K562 (cell line): ENCODE results near the gene MCTS1. TPM values are rescaled to one million over a fixed set of nuclear protein-coding genes. Genes with fewer than 3 reads are reported as not detected.
A peak's percentile ranks its signal among the peaks of the same experiment; 100 is the strongest.

Source experiments
- CREM ChIP-seq: IDR thresholded peaks from 2 replicates; pipeline ENCODE4 v1.6.1; 2014; ENCODE audit warnings: antibody characterized with exemption, low read depth
- EHMT2 ChIP-seq: fragments of 450-650 bp; IDR thresholded peaks from 2 replicates; pipeline ENCODE4 v1.6.1; 2018; ENCODE audit warnings: antibody characterized with exemption
- EWSR1 ChIP-seq: fragments of 450-650 bp; IDR thresholded peaks from 2 replicates; pipeline ENCODE4 v1.6.1; 2018; ENCODE audit warnings: borderline replicate concordance, mild to moderate bottlenecking, low read depth, moderate library complexity; ENCODE audit not compliant: partially characterized antibody
- FOXM1 ChIP-seq, 2 experiments: fragments of 450-650 bp in 1 of 2; sonication (generic) in 1 of 2; formaldehyde crosslinking in 1 of 2; IDR thresholded peaks; 2 replicates each; pipeline versions ENCODE4 v1.6.1 to v1.9.0; 2017 to 2022; ENCODE audit warnings: low read depth in 2 of 2, mild to moderate bottlenecking in 2 of 2, missing genetic modification reagents in 1 of 2, moderate library complexity in 1 of 2
- ID3 ChIP-seq, 2 experiments: fragments of 250-450 bp in 1 of 2; fragments of 450-650 bp in 1 of 2; sonication (Bioruptor Pico) in 1 of 2; IDR thresholded peaks; 2 replicates each; pipeline versions ENCODE4 v1.6.1 to v1.8.0; 2016 to 2021; ENCODE audit warnings: mild to moderate bottlenecking in 2 of 2, moderate library complexity in 2 of 2, missing compliant biosample characterization in 1 of 2, missing genetic modification characterization in 1 of 2
- PML ChIP-seq: IDR thresholded peaks from 2 replicates; pipeline ENCODE4 v1.6.1; 2012; ENCODE audit warnings: low read length, inconsistent platforms
- POLR2H ChIP-seq: IDR thresholded peaks from 2 replicates; pipeline ENCODE4 v1.6.1; 2016; ENCODE audit warnings: missing genetic modification characterization, low read depth, mild to moderate bottlenecking, control low read depth, missing compliant biosample characterization, moderate library complexity
- RBM17 ChIP-seq: fragments of 200-400 bp; formaldehyde crosslinking; IDR thresholded peaks from 2 replicates; pipeline ENCODE4 v1.6.1; 2017; ENCODE audit warnings: low read depth, mild to moderate bottlenecking, low read length, borderline replicate concordance
- TBP ChIP-seq: optimal IDR thresholded peaks from 2 replicates; pipeline ENCODE3; 2011; ENCODE audit warnings: low read depth, low read length, improper control_type of control experiment
- YBX1 ChIP-seq: fragments of 450-650 bp; IDR thresholded peaks from 2 replicates; pipeline ENCODE4 v1.7.1; 2016; ENCODE audit warnings: mild to moderate bottlenecking
- ZKSCAN1 ChIP-seq: fragments of 150-350 bp; IDR thresholded peaks from 2 replicates; pipeline ENCODE4 v1.6.1; 2016; ENCODE audit warnings: low read depth, low read length
- polyA plus RNA-seq, 8 experiments: library from polyadenylated mRNA; depleted of rRNA in 4 of 8; stranded (reverse) in 5 of 8; unstranded in 3 of 8; fragments of >200 nt; fragmentation: Nextera tagmentation in 2 of 8; fragmentation: Illumina TruSeq in 1 of 8; extraction: Ambion mirVana in 2 of 8; extraction: Trizol in 1 of 8; gene quantifications; 2 replicates each; pipeline versions ENCODE4 v1.2.1 to v1.2.3, GENCODE V29; 2011 to 2014; ENCODE audit warnings: inconsistent platforms in 1 of 8, missing spikeins in 1 of 8
- total RNA-seq, 7 experiments: library from RNA; depleted of rRNA in 6 of 7; stranded (reverse); fragments of >200 nt in 6 of 7; fragmentation: Illumina TruSeq in 2 of 7; extraction: Trizol in 2 of 7; gene quantifications; 2 replicates each; pipeline versions ENCODE4 v1.2.1 to v1.2.3, GENCODE V29; 2011 to 2021; ENCODE audit warnings: low replicate concordance in 1 of 7
- TF ChIP-seq, protein P1 (sequence below), 2 experiments: fragments of 450-650 bp; IDR thresholded peaks; 2 replicates each; pipeline ENCODE4 v1.6.1; 2016; ENCODE audit warnings: mild to moderate bottlenecking in 2 of 2, borderline replicate concordance in 1 of 2, low read depth in 1 of 2, moderate library complexity in 1 of 2
- TF ChIP-seq, protein P2 (sequence below): fragments of 450-650 bp; formaldehyde crosslinking; IDR thresholded peaks from 2 replicates; pipeline ENCODE4 v1.4.0; 2022; ENCODE audit warnings: mild to moderate bottlenecking, moderate library complexity

Gene MCTS1
- total and polyA plus RNA-seq, 9 of the 15 experiments (the other 6 are each of a cell fraction or from before 2014, with no cell fraction given), result 65.3 to 300 (median 152) TPM

DNA sequence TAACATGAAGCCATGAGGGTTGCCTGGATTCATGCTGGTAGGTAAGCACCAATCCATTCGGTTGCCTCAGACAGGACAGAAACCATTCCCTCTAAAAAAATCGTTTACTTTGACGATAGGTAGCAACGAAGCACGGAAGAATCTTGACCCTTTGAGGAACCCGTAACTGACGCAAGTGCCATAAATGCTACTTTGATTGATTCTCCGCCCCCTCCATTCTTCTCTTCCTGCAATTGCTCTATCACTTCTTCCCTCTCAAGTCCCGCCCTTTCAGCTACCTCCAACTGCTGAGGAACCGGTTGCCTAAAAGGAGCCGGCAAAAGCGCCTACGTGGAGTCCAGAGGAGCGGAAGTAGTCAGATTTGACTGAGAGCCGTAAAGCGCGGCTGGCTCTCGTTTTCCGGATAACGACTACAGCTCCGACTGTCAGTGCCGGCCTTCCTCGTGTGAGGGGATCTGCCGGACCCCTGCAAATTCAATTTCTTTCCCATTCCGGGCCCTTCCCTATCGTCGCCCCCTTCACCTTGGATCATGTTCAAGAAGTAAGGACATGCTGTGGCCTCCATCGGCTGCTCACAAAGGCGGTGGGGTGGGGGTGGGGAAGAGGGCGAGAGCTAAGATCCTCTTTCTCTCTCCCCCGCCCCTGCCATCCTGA lies at the start of gene MCTS1 (continued):
- TF ChIP-seq, protein P1, sequence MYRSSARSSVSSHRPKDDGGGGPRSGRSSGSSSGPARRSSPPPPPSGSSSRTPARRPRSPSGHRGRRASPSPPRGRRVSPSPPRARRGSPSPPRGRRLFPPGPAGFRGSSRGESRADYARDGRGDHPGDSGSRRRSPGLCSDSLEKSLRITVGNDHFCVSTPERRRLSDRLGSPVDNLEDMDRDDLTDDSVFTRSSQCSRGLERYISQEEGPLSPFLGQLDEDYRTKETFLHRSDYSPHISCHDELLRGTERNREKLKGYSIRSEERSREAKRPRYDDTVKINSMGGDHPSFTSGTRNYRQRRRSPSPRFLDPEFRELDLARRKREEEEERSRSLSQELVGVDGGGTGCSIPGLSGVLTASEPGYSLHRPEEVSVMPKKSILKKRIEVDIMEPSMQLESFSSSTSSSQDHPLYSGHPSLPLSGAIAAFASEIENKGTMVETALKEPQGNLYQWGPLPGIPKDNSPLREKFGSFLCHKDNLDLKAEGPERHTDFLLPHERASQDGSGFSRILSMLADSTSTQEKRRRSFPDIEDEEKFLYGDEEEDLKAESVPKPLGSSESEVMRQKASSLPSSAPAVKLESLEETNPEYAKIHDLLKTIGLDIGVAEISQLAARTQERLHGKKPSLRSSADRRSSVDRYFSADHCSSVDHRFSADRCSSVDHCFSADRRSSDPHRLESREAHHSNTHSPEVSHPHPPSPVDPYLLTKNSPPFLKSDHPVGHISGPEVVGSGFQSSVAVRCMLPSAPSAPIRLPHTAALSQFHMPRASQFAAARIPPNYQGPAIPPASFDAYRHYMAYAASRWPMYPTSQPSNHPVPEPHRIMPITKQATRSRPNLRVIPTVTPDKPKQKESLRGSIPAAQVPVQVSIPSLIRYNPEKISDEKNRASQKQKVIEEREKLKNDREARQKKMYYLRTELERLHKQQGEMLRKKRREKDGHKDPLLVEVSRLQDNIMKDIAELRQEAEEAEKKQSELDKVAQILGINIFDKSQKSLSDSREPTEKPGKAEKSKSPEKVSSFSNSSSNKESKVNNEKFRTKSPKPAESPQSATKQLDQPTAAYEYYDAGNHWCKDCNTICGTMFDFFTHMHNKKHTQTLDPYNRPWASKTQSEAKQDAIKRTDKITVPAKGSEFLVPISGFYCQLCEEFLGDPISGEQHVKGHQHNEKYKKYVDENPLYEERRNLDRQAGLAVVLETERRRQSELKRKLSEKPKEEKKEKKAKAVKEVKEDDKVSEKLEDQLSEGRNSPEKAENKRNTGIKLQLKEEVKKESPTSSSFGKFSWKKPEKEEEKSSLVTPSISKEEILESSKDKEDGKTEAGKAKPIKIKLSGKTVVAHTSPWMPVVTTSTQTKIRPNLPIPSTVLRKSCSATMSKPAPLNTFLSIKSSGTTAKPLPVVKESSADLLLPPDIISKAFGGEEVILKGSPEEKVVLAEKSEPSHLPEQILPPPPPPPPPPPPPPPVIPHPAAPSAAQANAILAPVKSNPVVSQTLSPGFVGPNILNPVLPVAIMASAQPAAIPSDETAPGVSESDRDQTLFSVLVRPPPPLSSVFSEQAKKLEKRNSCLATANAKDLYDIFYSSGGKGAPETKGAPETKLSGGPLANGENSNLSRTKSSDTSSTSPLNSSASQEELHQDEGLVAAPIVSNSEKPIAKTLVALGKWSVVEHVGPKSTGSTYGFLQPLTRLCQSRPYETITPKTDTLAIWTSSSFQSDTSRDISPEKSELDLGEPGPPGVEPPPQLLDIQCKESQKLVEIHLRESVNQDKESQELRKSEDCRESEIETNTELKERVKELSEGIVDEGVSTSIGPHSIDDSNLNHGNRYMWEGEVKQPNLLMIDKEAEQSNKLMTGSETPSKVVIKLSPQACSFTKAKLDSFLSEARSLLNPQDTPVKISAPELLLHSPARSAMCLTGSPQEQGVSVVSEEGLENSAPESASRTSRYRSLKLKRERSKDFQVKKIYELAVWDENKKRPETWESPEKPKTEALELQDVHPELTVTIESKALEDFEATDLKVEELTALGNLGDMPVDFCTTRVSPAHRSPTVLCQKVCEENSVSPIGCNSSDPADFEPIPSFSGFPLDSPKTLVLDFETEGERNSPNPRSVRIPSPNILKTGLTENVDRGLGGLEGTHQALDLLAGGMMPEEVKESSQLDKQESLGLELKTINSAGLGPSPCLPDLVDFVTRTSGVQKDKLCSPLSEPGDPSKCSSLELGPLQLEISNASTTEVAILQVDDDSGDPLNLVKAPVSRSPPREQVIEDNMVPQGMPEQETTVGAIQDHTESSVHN (IDR thresholded peaks at IDR 0.05; ENCODE audit: borderline replicate concordance in 1 of 2, low read depth in 1 of 2), result no peak
- TF ChIP-seq, protein P2, sequence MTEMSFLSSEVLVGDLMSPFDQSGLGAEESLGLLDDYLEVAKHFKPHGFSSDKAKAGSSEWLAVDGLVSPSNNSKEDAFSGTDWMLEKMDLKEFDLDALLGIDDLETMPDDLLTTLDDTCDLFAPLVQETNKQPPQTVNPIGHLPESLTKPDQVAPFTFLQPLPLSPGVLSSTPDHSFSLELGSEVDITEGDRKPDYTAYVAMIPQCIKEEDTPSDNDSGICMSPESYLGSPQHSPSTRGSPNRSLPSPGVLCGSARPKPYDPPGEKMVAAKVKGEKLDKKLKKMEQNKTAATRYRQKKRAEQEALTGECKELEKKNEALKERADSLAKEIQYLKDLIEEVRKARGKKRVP, result 0 out of 2 replicates have a peak, but pooled peaks have one; percentile 33
- no peak for TF ChIP-seq YBX1
- TF ChIP-seq ZKSCAN1, result no peak
- peak; percentile 70 for TF ChIP-seq POLR2H (tag)
- peak; percentile 75 for TF ChIP-seq TBP
- no peak for TF ChIP-seq RBM17
- TF ChIP-seq ID3 (CRISPR knock-in tag; IDR thresholded peaks at IDR 0.05), result no peak
- no peak for TF ChIP-seq ID3 (tag; IDR thresholded peaks at IDR 0.05)
- peak; percentile 67 for TF ChIP-seq PML
- TF ChIP-seq EHMT2, result peak; percentile 66; the same call in 1 of the 2 replicates
- TF ChIP-seq CREM, result peak; percentile 69
- no peak for TF ChIP-seq EWSR1
- TF ChIP-seq FOXM1 (IDR thresholded peaks at IDR 0.05; ENCODE audit: low read depth), result no peak
- no peak for TF ChIP-seq FOXM1 (CRISPR knock-in tag; IDR thresholded peaks at IDR 0.05; ENCODE audit: low read depth)
